PFSK-1 (cell line): ENCODE results near the gene SEMA4G.

Source experiments
- FOXP2 ChIP-seq: optimal IDR thresholded peaks from 2 replicates; pipeline ENCODE3; 2011; ENCODE audit warnings: borderline replicate concordance, control low read depth, inconsistent platforms; ENCODE audit not compliant: insufficient read depth; ENCODE audit errors: extremely low read length, extremely low read depth
- POLR2AphosphoS5 ChIP-seq: IDR thresholded peaks from 2 replicates; pipeline ENCODE4 v1.6.1; 2012; ENCODE audit warnings: low read depth, mild to moderate bottlenecking, control low read depth, low read length, moderate library complexity
- SIN3A ChIP-seq: IDR thresholded peaks from 2 replicates; pipeline ENCODE4 v1.6.1; 2012; ENCODE audit warnings: mild to moderate bottlenecking, low read length, moderate library complexity, borderline replicate concordance; ENCODE audit not compliant: insufficient read depth
- TAF1 ChIP-seq: IDR thresholded peaks from 2 replicates; pipeline ENCODE4 v1.6.1; 2012; ENCODE audit warnings: low read length, control low read depth, borderline replicate concordance; ENCODE audit not compliant: insufficient read depth
- TF ChIP-seq, protein P1 (sequence below), 2 experiments: IDR thresholded peaks; 2 replicates each; pipeline versions ENCODE4 v1.6.1 to v1.8.0; 2011 to 2012; ENCODE audit warnings: low read depth in 2 of 2, low read length in 2 of 2, control low read depth in 1 of 2, inconsistent platforms in 1 of 2, mild to moderate bottlenecking in 1 of 2, moderate library complexity in 1 of 2; ENCODE audit not compliant: insufficient read depth in 1 of 2

SEMA4G gene

DNA sequence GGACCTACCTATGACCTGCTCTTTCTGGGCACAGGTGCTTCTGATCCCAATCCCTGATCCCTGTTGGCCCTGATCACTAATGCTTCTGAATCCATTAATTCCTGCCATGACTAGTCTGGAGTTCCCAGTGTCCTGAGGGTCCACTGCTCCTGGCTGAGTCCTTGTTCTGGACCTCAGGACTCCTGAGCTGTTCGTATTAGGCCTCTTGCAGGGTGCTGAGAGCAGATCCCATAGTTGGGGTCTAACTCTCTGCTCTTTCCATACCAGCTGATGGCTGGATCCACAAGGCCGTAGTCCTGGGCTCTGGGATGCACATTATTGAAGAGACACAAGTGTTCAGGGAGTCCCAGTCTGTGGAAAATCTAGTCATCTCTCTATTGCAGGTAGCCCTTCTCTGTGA lies 11.0 kb downstream of the SEMA4G start:
- TF ChIP-seq, protein P1, sequence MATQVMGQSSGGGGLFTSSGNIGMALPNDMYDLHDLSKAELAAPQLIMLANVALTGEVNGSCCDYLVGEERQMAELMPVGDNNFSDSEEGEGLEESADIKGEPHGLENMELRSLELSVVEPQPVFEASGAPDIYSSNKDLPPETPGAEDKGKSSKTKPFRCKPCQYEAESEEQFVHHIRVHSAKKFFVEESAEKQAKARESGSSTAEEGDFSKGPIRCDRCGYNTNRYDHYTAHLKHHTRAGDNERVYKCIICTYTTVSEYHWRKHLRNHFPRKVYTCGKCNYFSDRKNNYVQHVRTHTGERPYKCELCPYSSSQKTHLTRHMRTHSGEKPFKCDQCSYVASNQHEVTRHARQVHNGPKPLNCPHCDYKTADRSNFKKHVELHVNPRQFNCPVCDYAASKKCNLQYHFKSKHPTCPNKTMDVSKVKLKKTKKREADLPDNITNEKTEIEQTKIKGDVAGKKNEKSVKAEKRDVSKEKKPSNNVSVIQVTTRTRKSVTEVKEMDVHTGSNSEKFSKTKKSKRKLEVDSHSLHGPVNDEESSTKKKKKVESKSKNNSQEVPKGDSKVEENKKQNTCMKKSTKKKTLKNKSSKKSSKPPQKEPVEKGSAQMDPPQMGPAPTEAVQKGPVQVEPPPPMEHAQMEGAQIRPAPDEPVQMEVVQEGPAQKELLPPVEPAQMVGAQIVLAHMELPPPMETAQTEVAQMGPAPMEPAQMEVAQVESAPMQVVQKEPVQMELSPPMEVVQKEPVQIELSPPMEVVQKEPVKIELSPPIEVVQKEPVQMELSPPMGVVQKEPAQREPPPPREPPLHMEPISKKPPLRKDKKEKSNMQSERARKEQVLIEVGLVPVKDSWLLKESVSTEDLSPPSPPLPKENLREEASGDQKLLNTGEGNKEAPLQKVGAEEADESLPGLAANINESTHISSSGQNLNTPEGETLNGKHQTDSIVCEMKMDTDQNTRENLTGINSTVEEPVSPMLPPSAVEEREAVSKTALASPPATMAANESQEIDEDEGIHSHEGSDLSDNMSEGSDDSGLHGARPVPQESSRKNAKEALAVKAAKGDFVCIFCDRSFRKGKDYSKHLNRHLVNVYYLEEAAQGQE (IDR thresholded peaks at IDR 0.05; ENCODE audit: insufficient read depth in 1 of 2, low read depth in 2 of 2, low read length in 2 of 2), result no peak
- TF ChIP-seq TAF1 (no peak), POLR2AphosphoS5 (no peak), FOXP2 (no peak), SIN3A (no peak)

DNA sequence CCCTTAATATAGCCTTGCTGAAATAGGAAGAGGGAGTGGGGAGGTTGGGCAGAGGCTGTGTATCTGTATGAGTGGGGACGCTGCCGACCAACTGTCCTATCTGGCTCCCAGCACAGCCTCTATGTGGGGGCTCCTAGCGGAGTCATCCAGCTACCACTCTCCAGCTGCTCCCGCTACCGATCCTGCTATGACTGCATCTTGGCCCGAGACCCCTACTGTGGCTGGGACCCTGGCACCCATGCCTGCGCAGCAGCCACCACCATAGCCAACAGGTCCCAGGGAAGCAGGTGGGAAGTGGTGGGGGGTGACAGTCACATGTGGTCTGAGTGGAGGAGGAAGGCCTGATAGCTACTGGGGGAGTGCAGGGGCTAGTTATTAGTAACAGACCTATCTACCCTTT lies 11.4 kb downstream of the SEMA4G start:
- TF ChIP-seq, protein P1 (IDR thresholded peaks at IDR 0.05; ENCODE audit: insufficient read depth in 1 of 2, low read depth in 2 of 2, low read length in 2 of 2), result no peak
- no peak for TF ChIP-seq TAF1

GRCh38 chr10:100981178-100981772 lies 12.0 kb downstream of the SEMA4G start:
- TF ChIP-seq, protein P1 (IDR thresholded peaks at IDR 0.05; ENCODE audit: insufficient read depth in 1 of 2, low read depth in 2 of 2, low read length in 2 of 2), result no peak
- TF ChIP-seq TAF1 (no peak), POLR2AphosphoS5 (no peak), FOXP2 (no peak), SIN3A (no peak)

DNA sequence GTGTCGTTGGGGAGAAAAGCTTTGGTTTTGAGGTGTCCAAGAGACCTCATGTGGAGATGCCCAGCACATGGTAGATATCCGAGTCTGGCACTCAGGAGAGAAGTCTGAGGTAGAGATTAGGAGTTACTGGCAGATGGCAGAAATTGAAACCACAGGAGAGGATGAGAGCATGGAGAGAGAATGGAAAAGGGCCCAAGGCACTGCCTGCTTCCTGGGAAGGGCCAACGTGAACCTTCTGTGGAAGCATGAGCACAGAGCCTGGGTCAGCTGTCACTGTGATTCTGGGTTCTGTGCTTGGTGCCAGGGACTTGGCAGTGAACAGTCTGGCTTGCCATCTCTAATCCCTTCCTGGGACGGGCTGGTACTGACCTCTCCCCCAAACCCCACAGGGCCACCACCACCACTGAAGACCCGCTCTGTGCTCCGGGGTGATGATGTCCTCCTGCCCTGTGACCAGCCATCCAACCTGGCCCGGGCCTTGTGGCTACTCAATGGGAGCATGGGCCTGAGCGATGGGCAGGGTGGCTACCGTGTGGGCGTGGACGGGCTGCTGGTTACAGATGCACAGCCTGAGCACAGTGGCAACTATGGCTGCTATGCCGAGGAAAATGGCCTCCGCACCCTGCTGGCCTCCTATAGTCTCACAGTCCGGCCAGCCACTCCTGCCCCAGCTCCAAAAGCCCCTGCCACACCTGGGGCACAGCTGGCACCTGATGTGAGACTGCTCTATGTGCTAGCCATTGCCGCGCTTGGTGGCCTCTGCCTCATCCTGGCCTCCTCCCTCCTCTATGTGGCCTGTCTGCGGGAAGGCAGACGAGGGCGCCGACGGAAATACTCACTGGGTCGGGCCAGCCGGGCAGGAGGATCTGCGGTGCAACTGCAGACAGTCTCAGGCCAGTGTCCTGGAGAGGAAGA lies 13.9 kb downstream of the SEMA4G start:
- TF ChIP-seq POLR2AphosphoS5, result no peak

- TF ChIP-seq, protein P1 (IDR thresholded peaks at IDR 0.05; ENCODE audit: insufficient read depth in 1 of 2, low read depth in 2 of 2, low read length in 2 of 2), result no peak
- TF ChIP-seq POLR2AphosphoS5 (no peak), FOXP2 (no peak), TAF1 (no peak), SIN3A (no peak)
Measured at GRCh38 chr10:100983868-100984671, 14.8 kb downstream of the SEMA4G start.
